CD4-positive, alpha-beta T cell treated with Interferon alpha-2 for 1 hour (primary cell): ENCODE measurements around the gene PRXL2C.
A peak's percentile ranks its signal among the peaks of the same experiment; 100 is the strongest.
"Not testable (repeated sequence)": the region's sequence is repeated elsewhere in the genome, so short reads cannot be mapped to it uniquely, and the experiment has no call there.

ENCODE experiments used
- DNase-seq, 2 donors: peaks; one replicate each; pipeline ENCODE4 v3.0.0-alpha.2; 2020 to 2022

PRXL2C gene

DNA sequence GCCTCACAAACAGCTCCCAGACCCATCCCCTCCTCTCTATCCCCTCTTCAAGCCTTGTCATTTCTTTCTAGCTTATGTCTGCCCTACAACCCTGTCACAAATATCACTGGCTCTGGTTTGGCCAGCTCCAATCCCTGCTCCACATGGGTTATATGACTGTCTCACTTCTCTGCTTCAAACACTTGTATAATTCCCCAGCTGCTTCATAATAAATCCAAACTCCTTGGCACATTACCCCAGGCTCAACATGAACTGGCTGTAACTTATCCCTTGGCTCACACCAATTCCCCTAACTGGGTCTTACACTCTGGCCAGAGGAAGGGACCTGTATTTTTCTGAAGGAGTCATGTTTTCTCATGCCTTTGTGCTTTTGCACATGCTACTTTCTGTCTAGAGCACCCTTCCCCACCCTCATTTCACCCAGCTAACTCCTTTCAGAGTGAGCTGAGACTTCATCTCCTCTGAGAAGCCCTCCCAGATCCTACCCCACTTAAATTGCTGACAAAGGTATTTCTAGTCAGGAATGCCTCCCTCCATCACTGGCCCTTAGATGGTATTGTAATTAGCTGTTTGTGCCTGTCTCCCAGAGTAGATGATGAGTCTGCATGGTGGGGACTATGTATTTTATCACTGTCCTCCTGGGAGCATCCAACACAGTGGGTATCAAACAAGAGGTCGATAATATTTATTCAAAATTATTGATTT lies 5.3 kb downstream of the PRXL2C start:
- DNase-seq, result no peak

DNA sequence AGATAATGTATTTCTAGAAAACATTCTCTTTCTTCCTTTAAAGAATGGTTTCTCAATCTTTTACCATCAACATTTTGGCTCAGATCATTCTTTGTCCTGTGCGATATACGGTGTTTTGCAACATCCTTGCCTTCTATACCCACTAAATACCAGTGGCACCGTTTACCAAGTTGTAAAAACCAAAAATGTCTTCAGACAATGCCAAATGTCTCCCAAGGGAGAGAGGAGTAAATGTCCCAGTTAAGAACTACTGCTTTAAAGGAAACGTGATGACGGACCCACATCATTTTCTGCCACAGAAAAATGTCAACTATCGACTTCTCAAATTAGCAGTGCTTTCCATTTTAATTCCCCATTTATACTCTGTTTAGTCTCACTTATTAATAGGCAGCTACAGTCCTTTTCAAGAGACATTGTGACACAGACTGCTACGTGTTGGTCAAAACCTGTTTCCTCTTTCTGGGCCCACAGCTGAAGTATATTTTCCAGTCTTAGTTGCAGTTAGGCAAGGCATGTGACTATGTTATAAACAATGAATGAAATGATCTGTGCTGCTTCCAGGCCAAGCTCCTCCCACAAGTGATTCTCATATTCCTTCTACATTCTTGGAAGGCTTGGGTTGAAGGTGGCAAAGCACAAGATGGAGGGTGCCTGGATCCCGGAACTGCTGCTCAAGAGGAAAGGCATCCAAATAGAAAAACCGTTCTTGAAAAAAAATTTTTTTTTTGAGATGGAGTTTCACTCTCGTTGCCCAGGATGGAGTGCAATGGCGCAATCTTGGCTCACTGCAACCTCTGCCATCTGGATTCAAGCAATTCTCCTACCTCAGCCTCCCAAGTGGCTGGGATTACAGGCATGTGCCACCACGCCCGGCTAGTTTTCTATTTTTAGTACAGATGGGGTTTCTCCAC lies 8.8 kb downstream of the PRXL2C start:
- DNase-seq, result peak; percentile 8 to 32

- DNase-seq, result no peak
These were observed 11.0 kb downstream of the PRXL2C start for GRCh38 chr9:96644137-96644536.

- DNase-seq, result no peak
These were observed 13.6 kb downstream of the PRXL2C start for GRCh38 chr9:96641514-96641913.

DNA sequence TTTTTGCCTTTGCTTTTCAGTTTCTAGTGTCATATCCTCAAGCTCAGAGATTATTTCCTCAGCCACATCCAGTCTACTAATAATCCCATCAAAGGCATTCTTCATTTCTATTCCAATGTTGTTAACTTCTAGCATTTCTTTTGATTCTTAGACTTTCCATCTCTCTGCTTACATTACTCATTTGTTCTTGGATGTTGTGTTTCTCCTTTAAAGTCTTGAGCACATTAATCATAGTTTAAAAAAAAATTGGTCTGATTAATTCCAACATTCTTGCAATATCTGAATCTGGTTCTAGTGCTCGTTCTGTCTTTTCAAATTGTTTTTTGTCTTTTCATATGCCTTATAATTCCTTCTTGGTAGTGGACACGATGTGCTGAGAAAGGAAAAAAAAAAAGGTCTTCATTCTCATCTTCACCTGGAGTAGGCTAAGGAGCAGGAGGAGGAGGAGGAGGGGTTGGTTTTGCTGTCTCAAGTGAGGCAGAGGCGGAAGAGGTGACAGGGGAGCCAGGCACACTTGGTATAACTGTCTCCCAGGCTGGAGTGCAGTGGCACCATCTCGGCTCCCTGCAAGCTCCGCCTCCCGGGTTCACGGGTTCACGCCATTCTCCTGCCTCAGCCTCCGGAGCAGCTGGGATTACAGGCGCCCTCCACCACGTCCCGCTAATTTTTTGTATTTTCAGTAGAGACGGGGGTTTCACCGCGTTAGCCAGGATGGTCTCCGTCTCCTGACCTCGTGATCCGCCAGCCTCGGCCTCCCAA lies 16.3 kb downstream of the PRXL2C start:
- no peak for DNase-seq

DNA sequence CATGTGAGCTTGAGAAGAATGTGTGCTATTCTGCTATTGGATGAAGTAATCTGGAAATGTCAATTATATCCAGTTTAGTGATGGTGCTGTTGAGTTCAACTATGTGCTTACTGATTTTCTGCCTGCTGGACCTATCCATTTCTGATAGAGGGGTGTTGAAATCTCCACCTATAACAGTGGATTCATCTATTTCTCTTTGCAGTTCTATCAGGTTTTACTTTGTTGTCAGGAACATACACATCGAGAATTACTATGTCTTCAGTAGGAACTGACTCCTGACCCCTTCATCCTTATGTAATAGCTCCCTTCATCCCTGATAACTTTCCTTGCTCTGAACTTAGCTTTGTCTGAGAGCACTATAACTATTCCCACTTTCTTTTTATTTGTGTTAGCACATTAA lies 18.7 kb downstream of the PRXL2C start:
- DNase-seq, result no peak

- not testable (repeated sequence) for DNase-seq
These were observed 21.5 kb downstream of the PRXL2C start for GRCh38 chr9:96633579-96633978.

- DNase-seq, result no peak
These were observed 28.2 kb downstream of the PRXL2C start for GRCh38 chr9:96626912-96627311.

- DNase-seq, result no peak
These were observed 33.5 kb downstream of the PRXL2C start for GRCh38 chr9:96621618-96622017.

DNA sequence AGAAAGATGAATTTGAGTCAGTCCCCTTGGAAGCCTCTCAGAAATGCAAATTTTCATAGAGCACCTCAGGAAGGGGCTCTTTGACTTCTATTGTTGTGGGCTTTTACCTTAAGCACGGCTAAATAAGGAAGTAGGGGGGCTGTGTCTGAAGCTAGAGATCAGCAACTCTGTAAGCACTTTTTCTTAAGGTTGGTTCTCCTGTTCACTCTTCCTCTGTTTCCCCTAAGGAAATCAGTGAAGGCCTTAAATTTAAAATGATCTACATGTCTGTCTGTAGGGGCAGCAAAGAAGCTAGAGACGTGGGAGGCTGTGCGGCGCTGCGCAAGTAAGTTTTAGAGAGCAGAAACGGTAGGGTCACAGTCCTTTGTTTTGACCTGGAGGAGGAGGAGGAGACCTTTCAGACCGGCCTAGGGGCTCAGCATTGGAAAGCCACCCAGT lies 34.3 kb downstream of the PRXL2C start:
- DNase-seq, result no peak

- no peak for DNase-seq
These were observed 35.0 kb downstream of the PRXL2C start for GRCh38 chr9:96620181-96620514.

- peak; percentile 79 to 81 for DNase-seq
These were observed 35.5 kb downstream of the PRXL2C start, which contains the start of gene CDC14B for GRCh38 chr9:96619491-96620180. Gene CDC14B (minus strand): TSS chr9:96619843. CDS start chr9:96619378, 465 bp downstream.

GRCh38 chr9:96619124-96619465 lies 36.0 kb downstream of the PRXL2C start:
- DNase-seq, result no peak

GRCh38 chr9:96618209-96619123 lies 36.7 kb downstream of the PRXL2C start:
- peak in 1 of 2 donors; percentile 8 for DNase-seq

- no peak for DNase-seq
These were observed 37.5 kb downstream of the PRXL2C start for GRCh38 chr9:96617439-96618185.

GRCh38 chr9:96616817-96617438 lies 38.2 kb downstream of the PRXL2C start:
- DNase-seq, result no peak

GRCh38 chr9:96615411-96615810 lies 39.7 kb downstream of the PRXL2C start:
- DNase-seq, result no peak

GRCh38 chr9:96614664-96615063 lies 40.5 kb downstream of the PRXL2C start:
- DNase-seq, result not testable (repeated sequence)

DNA sequence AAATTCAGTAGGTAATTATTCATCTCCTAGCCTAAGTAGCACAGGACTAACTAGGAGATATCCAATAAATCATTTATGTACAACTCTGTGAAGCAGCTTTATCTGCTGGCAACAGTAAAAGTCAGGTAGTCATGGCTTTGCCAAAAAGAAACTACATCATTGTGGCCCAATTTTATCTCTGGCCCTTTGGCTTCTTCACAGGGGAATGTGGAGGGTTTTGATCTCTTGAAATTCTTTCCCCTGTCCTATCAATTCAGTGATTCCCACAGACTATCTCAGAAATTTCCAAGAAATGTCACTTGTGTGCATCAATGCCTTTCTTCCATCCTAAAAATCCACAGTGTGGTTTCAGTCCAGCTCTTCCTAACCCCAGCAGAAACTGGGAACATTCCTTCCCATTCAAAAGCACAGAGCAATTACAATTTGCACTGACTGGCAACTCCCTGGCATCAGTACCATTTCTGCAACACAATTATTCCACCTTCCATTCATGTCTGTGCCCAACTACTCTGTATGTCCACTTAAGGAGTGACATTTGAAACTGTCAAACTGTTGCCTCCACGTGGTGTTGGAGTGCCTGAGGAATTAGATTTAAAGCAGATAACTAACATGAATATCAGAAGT lies 42.0 kb downstream of the PRXL2C start:
- no peak for DNase-seq
